ENCODE results near the gene PSD4.
A peak's percentile ranks its signal among the peaks of the same experiment; 100 is the strongest.

The PSD4 gene

DNA sequence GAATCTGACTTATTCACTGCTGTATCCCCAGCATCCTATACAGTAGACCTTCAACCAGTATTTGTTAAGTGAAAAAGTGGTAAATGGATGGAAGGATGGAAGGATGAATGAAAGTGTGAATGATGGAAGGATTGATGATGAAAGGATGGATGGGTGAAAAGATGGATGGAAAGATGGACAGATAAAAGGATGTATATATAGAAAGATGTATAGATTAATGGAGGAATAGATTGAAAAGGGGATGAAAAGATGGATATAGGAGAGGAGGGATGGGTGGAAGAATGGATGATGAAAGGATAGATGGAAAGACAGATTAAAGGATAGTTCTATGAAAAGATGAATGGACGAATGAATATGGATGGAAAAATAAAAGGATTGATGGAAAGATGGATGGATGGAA lies 50.0 kb downstream of the PSD4 start:
- DNase-seq (ENCODE audit: low read depth), result no peak

DNA sequence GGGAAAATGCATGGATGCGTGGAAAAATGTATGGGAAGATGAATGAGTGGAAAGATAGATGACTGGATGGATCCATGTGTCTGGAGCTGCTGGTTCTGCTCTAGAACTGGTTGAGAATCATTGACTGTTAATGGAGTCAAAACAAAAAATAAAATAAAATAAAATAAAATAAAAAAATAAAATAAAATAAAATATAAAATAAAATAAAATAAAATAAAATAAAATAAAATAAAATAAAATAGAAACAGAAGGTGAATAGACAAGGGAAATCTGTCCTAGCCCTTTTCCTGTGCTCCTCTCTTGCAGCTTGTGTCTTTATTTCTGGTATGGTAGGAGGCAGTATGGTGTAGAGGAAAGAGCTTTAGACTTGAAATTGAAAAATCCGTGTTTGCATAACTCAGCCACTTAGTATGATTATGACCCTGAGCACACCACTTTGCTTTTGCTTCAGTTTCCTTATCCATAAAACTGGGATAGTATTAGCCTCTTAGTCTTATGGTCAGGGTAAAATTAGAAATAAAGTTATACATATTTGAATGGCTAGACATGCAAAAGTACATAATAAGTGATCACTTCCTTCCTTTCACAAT lies 51.0 kb downstream of the PSD4 start:
- no peak for DNase-seq (ENCODE audit: low read depth)

DNA sequence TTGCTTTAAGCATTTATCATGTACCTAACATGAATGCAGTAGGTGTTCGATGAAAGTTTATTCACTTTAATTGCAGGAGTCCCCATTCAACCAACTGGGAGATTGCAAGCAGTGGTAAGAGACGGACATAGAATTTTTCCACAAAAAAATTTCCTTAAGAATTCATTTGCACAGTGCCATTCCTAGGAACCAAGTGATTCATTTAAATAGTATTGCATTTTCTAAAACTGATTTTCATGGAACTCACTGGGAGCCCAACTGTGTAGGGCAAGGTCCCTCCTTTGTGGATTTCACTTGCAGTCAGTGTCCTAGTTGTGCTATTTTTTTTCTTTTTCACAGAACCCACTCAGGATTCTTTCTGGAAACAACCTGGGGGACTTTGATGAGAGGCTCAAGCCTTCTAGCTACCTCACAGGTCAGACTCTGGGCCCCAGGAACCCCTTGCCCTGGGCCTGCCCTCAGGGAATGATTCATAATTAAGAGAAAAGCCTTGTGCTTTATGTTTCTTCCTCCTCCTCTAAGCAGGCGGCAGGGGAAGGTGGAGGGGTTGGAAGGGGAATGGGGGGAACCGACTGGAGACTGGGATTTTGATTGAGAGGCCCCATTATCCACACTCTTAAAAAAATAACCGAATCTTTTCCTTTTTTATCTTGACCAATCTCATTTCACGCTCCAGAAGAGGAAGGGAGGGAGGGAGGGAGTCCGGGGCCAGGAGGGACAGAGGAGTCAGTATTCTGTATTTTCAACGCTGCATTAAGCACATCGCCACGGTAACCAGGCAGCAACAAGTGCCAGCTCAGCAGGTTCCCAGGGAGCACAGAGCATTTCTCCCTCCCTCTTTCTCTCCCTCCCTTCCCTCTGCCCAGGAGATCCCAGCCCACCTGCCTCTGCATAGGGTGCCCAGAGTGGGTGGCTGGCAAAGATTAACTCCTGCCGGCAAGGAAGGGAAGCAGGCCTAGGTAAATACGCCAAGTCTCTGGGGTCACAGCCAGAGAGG lies 51.8 kb downstream of the PSD4 start:
- DNase-seq (ENCODE audit: low read depth), result no peak

GRCh38 chr2:113226462-113226861 lies 52.7 kb downstream of the PSD4 start:
- no peak for DNase-seq (ENCODE audit: low read depth)

GRCh38 chr2:113227290-113227689 lies 53.5 kb downstream of the PSD4 start:
- DNase-seq (ENCODE audit: low read depth), result no peak

DNA sequence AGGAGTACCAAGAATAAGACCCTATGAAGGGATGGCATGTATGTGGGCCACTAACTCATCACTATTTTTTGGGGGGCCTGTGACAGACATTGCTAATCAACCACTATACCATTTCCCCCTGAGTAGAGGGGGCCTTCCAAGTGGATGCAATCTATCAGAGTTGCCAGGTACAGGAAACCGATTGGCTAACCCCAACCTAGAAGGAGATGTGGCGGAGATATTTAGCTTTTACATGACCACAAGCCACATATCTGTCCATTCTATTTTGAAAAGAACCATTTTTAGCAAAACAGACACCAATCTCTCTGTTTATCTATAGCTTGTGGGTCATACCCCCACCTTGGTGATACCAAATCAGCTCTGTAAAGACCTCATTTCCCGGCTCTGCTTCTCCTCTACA lies 53.9 kb downstream of the PSD4 start:
- no peak for DNase-seq (ENCODE audit: low read depth)

DNA sequence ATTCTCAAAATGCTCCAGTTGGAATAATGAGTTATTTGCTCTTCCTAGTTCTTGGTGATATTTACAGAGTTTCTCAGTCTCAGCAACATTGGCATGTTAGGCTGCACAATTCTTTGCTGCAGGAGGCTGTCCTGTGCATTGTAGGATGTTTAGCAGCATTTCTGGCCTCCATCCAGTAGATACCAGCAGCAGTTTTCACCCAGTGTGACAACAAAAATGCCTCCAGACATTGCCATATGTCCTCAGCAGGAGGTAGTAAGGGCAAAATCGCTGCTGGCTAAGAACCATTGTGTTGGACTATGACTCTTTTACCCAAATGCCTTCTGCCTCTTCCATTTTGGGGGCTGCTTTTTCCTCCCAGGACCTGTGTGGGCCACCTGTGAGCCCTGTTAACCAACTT lies 54.6 kb downstream of the PSD4 start:
- DNase-seq (ENCODE audit: low read depth), result no peak

GRCh38 chr2:113228991-113229716 lies 55.4 kb downstream of the PSD4 start:
- no peak for DNase-seq (ENCODE audit: low read depth)

- DNase-seq (ENCODE audit: low read depth), result no peak
Measured at GRCh38 chr2:113229795-113230194, 56.0 kb downstream of the PSD4 start.

GRCh38 chr2:113230531-113230930 lies 56.8 kb downstream of the PSD4 start:
- DNase-seq (ENCODE audit: low read depth), result no peak

DNA sequence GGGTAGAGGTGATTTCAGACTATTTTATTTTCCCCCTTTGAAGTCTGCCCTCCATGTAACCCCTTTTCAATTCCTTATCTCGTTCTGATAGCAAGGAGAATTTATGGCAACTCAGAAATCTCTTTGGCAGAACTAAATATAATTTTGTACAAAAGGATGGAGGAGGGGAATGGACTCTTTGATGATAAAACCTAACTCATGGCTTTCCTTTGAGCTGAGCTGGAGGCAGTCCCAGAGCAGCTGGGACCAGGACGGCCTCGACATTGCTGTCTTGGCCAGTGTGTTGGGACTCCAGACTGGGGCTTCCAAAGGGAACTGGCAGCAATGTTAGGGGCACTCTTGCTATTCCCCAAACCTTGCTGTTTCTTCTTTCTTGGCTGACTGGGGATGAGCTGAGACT lies 57.3 kb downstream of the PSD4 start:
- no peak for DNase-seq (ENCODE audit: low read depth)

- no peak for DNase-seq (ENCODE audit: low read depth)
Measured at GRCh38 chr2:113232123-113232522, 58.4 kb downstream of the PSD4 start.

GRCh38 chr2:113232740-113233139 lies 59.0 kb downstream of the PSD4 start:
- DNase-seq (ENCODE audit: low read depth), result no peak

DNA sequence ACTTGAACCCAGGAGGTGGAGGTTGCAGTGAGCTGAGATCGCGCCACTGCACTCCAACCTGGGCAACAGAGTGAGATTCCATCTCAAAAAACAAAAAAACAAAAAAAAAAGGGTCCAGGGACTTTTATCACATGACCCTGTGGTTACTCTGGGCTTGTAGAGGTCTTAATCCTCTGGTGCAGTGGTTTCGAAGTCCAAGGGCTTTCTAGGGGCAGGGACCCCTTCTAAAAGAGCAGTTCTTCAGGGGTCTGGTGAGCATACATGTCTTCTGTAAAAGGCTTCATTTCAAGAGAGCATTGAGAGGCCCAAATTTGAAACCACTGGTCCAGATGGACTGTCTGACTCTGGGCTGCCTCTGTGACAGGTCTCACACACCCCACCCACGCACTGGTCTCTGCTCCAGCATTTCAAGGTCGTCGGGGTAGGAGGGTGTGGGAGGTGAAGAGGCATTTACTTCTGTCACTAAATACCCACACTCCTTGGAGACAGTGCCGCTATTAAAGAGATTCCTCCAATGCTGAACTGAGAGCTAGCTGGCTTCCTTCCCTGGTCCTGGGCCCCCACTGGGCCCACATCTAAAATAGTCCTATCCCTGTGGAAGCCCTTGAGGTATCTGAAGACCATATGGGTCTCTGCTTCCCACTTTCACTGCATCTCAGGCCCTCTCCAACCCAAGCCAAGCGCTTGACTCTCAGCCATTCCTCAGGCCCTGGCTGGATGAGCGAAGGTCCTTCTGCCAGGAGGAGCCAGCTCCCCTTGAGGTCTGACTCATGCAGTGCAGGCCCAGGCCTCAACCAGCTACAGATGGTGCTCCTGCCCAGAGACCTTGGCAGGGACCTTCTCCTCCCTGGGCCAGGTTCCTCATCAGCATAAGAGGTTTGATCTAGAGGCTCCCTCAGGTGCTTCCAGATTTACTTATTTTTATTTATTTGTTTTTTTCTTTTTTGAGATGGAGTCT lies 60.1 kb downstream of the PSD4 start:
- DNase-seq (ENCODE audit: low read depth), result no peak

DNA sequence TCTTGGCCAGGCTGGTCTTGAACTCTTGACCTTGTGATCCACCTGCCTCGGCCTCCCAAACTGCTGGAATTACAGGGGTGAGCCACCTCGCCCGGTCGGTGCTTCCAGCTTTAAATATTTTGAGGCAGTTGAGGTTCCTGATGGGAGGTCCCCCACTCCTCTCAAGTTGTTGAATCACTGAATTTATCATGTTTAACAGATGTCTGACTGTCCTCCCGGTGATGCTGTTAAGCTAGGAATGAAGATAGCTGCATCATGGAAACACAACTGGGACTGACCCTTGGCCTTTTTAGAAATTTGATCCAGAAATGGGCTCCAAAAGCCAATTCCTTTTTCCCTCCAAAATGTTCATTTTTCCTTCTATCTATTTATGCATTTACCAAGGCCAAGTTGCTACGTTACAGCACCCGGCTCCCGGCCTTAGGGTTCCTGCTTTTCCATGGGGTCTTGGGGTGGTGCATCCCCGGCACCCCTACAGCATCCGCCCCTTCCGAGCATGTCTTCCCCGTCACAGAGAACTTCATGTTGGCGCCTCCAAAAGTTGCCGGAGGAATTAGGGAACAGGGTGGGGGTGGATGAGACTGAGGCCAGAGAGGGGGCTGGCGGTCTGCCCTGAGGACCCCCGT lies 61.1 kb downstream of the PSD4 start:
- DNase-seq (ENCODE audit: low read depth), result no peak

GRCh38 chr2:113235347-113236226 lies 61.8 kb downstream of the PSD4 start:
- DNase-seq (ENCODE audit: low read depth), result peak; percentile 47

GRCh38 chr2:113236367-113237159 lies 62.8 kb downstream of the PSD4 start:
- DNase-seq (ENCODE audit: low read depth), result no peak

- no peak for DNase-seq (ENCODE audit: low read depth)
Measured at GRCh38 chr2:113237604-113238160, 63.9 kb downstream of the PSD4 start.
